GM21737 (cell line): Measurements from ENCODE around the gene DHX34.
"Not testable (repeated sequence)": the region's sequence is repeated elsewhere in the genome, so short reads cannot be mapped to it uniquely, and the experiment has no call there.

Experiments used
- ATAC-seq: cut with Tn5 transposase; IDR thresholded peaks from one replicate; pipeline ENCODE4 v1.9.1; 2021; ENCODE audit warnings: mild to moderate bottlenecking, moderate library complexity; ENCODE audit not compliant: unreplicated experiment

The DHX34 gene

DNA sequence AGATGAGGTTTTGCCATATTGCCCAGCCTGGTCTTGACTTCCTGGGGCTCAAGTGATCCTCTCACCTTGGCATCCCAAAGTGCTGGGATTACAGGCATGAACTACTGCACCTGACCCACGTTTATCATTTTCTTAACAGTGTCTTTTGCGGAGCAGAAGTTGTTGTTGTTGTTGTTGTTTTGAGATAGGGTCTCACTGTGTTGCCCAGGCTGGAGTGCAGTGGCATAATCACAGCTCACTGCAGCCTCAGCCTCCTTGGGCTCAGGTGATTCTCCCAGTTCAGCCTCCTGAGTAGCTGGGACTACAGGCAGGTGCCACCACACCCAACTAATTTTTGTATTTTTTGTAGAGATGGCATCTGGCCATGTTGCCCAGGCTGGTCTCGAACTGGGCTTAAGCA, 38.5 kb downstream of the DHX34 start:
- ATAC-seq: not testable (repeated sequence)

DNA sequence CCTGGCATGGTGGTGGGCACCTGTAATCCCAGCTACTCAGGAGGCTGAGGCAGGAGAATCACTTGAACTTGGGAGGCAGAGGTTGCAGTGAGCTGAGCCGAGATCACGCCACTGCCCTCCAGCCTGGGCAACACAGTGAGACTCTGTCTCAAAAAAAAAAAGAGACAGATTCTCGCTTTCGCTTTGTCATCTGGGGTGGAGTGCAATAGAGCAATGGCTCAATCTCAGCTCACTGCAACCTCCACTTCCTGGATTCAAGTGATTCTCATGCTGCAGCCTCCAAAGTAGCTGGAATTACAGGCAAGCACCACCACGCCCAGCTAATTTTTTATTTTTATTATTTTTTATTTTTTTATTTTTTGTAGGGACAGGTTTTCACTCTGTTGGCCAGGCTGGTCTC, 39.6 kb downstream of the DHX34 start:
- not testable (repeated sequence) for ATAC-seq

DNA sequence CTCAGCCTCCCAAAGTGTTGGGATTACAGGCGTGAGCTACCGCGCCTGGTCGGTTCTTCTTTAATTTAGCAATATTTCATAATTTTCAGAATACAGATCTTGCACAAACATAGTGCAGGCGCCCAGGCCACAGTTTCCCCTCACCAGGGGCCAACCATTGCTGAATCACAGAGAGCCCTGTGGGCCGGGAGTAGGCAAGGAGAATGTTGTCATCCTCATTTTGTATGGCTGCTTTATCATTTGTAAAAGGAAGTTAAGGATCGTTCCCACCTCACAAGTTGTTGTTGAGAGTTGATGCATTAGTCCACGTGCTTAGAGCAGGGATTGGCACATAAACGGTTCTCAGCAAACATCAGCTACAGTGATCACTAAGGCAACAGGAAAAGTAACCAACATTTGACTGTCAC, 40.0 kb downstream of the DHX34 start:
- no peak for ATAC-seq

DNA sequence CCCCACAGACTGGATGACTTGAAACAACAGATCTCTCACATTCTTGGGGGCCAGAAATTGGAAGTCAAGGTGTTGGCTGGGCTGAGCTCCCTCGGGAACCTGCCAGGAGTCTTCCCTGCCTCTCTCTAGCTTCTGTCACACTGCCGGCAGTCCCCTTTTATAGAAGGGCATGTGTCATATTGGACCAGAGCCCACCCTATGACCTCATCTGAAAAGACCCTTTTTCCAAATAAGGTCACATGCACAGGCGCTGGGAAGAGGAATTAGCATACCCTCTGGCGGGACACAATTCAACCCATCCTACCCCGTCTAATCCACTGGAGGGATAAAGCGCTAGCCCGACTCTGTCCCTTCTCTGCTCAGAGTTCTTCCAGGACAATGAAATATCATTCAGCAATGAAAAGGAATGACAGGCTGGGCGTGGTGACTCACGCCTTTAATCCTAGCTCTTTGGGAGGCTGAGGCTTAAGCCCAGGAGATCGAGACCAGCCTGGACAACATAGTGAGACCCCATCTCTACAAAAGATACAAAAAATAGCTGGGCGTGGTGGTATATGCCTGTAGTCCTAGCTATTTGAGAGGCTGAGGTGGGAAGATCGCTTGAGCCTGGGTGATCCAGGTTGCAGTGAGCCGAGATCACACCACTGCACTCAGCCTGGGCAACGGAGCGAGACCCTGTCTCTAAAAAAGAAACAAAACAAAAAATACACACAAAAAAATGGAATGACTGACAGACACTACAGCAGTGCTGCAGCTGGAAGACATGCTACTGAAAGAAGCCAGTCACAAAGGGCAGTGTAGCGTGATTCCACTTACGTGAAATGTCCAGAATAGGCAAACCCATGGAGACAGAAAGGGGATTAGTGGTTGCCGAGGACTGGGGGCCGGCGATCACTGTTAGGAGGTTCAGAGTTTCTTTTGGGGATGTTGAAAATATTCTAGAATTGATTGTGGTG, 41.7 kb downstream of the DHX34 start:
- no peak for ATAC-seq

DNA sequence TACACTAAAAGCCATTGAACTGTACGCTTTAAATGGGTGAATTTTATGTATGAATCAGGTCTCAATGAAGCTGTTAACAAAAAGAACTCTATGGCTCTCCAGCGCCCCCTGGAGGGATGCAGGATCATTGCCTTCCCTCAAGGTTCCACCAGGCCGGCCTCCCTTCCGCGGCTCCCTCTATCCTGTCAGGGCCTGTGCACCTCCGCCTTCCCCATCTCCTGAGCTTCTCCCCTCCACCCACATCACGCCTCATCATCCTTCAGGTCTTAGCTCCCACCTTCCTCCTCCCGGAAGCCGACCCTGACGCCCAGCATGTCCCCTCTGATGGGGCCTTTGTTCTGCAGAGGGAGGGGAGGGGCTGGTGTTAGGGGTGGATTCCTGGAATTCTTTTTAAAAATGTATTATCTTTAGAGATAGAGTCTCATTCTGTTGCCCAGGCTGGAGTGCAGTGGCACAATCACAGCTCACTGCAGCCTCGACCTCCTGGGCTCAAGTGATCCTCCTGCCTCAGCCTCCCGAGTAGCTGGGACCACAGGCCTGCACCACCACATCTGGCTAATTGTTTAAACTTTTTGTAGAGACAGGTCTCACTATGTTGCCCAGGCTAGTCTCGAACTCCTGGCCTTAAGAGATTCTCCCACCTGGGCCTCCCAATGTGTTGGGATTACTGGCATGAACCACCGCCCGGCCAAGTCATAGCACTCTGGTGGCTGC, 42.6 kb downstream of the DHX34 start:
- no peak for ATAC-seq

DNA sequence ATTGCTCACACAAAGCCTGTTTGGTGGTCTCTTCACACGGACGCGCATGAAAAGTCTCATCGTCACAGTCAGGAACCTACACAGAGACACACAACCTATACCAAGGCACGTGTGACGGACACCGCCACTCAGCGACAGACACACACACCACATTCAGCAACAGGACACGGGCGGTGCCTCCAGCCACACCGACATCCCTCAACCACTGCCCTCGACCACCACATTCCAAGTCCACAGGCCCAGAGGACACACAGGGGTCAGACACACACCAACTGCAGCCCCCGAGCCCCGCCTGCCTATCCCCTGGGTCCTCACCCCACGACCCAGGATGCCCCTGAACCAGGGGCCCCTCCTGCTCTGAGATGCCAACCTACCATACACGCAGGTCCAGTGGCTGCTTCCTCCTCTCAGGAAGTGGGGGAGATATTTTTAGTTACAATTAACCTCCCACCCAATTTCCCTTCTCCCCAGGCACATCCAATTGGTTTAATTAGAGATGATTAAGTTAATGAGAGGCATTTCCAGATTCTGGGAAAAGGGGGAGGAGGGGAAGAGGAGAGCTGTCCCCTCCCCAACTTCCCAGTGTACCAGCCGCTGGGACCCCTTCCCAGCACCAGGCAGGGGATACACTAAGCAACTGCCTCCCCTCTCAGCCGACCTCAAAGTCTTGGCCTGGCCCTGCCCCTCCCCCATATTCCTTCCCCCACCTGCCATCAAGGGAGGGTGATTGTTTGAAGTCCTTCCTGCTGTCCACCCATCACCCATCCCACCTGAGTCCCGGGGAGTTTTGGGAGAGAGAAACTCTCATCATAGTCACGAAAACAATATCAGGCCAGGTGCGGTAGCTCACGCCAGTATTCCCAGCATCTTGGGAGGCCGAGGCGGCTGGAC, 49.8 kb downstream of the DHX34 start:
- no peak for ATAC-seq

DNA sequence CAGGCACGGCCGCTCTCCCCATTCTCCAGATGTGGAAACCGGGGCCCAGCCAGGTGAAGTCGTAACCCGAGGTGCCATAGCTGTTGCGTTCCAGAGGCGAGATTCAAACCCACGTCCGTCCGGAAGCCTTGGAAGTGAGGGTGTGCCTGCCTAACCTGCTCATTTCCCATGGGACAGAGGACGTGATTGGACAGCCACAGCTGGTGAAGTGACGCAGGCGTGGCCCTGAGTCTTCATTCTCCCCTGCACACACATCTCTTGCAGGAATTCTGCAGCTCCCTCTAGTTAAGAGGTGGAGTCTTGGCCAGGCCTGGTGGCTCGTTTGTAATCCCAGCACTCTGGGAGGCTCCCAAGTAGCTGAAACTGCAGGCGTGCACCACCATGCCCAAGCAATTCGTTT, 53.4 kb downstream of the DHX34 start:
- no peak for ATAC-seq

DNA sequence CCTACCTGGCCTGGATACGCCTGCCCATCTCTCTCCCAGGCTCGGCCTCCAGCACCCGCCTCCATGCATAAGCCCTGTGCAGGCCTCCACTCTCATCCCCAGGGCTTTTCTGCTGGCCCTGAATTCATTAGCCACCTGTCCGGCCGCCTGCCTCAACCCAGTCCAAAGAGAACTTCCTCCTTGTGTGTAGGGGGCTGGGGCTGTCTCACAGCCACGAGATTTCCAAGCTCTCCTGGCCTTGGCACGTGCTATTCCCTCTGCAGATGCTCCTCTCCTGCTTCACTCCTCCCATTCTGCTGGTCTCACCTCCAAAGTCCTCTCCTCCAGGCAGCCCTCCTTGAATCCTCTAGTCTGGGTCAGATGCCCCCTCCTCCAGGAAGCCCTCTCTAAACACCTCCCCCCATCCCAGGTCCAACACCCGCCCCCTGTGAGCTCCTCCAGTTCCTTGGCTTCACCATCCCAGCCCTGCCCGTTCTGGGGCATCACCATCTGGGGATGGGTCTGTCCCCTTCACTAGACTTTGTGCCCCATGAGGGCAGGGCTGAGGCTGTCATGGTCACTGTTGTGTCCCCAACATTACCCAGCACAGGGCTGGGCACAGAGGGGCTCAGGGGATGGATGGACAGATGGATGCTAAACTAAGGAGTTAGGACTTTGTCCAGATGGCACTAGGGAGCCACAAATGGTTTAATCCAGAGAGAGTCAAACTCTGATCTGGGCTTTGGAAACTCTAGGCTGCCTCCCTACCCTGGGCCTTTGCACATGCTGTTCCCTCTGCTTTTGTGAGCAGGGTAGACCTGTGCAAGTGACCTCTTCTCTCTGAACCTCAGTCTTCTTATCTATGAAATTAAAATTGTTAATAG, 55.5 kb downstream of the DHX34 start:
- ATAC-seq: no peak

DNA sequence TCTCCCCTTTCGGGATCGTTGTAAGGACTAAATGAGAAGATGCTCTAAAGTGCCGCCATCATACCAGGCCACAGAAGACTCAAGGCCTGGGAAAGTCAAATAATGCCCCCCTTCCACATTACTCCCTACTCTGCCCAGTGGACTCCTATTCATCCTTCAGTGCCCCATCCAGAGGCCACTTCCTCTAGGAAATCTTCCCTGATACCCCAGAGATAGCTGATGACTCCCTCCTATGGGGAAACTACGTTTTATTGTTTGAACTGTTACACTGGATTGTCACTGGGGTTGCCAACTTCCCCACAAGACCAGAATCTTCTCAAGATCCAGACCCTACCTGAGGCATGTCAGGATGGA, 56.1 kb downstream of the DHX34 start:
- ATAC-seq: no peak

DNA sequence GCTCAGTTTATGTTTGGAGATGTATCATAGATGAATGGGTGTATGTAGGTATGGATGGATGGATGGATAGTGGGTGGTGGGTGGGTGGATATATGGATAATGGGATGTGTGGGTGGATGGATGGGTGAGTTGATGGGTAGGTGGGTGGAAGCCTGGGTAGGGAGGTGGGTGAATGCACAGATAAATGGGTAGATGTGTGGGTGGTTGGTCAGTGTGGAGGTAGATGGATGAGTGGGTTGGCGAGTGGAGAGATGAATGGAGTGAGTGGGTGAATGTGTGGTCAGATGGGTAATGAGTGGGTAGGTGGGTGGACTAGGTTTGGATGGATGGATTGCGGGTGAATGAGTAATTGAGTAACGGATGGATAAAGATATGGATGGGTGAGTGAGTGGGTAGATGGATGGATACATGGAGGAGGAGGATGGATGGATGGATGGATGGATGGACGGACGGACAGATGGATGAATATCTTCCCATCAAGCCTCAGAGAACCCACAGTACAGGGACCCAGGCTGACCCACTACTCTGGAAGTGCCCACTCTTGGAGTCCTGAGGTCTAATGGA, 56.8 kb downstream of the DHX34 start:
- no peak for ATAC-seq

DNA sequence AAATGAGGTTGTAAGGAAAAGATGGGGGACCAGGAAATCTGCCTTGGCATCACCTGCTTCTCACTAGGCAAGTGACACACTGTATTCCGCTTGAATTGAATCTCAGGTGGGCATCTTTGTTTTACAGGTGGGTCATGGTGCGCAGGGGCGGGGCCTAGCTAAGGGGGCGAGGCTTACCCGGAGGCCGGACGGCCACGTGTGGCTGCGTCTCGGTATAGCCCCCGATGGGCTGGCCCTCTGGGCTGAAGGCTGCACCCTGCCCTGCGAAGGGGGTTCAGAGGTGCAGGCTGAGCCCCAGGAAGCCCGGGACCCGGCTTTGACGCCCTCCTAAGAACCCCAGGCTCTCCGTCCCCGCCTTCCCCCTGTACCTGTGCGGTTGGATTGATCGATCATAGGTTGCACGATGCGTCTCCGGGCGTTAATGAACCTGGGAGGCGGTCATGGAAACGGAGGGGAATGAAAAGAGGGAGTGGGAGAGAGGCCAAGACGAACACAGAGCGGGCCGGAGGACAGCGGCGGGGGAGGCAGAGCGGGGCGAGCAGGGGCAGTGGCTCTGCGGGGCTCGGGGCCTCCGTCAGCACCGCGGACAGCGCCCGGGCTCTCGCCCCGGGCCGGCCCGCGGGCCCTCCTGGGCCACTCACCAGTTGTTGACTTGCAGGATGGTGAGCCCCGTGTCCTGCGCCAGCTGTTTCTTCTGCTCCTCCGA, 57.7 kb downstream of the DHX34 start:
- no peak for ATAC-seq

DNA sequence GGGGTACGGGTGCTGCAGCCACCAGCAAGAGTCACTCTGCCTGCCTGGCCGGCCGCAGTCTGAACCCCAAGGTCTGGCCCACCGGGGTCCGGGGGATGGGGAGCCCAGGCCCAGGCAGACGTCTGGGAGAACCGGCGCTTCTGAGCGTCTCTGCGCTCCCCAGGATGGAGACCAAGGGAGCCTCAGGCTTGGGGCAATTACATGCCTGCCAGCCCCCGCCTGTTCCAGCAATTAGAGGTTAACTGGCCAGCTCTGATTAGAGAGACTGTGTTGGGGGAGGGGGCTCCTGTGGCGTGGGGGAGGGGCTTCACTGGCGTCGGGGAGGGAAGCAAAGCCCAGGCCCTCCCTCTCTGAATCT, 58.3 kb downstream of the DHX34 start:
- ATAC-seq: no peak

DNA sequence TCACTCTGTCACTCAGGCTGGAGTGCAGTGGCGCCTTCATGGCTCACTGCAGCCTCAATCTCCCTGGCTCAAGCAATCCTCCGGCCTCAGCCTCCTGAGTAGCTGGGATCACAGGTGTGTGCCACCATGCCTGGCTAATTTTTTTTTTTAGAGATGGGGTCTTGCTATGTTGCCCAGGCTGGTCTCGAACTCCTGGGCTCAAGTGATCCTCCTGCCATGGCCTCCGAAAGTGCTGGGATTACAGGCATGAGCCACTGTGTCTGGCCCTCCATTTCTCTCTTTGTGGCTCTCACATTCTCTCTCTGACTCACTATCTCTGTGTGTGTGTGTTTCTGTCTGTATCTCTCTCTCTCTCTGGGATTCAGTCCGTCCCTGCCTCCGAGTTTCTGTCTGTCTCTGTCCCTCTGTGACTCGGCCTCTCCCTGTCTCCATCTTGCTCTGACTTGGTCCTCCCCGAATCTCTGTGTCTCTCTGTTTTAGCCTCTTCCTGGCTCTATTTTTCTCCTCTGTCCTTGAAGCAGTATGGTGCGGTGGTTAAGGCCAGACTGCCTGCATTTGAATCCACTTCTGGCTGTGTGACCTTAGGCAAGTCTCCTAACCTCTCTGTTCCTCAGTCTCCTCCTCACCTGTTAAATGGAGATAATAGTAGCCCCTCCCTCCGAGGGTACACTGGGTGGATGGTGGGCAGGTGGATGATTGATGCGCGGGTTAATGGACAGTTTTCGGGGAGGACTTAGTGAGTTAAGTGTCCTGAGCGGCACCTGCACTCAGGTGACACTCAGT, 59.2 kb downstream of the DHX34 start:
- ATAC-seq: no peak

DNA sequence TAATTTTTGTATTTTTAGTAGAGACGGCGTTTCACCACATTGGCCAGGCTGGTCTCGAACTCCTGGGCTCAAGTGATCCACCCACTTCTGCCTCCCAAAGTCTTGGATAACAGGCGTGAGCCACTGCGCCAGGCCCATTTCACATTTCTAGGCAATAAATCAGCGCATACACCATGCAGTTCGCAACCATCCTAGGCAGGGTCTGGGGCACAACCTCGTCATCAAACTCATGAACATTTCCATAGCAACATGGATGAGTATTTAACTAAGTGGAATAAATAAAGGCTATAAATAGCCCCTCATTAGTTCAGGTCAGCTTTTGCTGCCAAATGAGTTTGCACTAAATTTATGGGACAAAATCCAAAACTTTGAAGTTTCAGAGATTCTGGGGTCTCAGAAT, 62.0 kb downstream of the DHX34 start:
- no peak for ATAC-seq

DNA sequence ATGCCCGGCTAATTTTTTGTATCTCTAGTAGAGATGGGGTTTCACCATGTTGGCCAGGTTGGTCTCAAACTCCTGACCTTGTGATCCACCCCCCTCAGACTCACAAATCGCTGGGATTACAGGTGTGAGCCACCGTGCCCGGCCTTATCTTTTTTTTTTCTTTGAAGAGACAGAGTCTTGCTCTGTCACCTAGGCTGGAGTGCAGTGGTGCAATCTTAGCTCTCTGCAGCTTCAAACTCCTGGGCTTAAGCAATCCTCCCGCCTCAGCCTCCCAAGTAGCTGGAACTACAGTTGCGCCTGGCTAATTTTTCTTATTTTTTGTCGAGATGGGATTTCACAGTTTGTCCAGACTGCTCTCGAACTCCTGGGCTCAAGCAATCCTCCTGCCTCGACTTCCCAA, 62.6 kb downstream of the DHX34 start:
- ATAC-seq: not testable (repeated sequence)

DNA sequence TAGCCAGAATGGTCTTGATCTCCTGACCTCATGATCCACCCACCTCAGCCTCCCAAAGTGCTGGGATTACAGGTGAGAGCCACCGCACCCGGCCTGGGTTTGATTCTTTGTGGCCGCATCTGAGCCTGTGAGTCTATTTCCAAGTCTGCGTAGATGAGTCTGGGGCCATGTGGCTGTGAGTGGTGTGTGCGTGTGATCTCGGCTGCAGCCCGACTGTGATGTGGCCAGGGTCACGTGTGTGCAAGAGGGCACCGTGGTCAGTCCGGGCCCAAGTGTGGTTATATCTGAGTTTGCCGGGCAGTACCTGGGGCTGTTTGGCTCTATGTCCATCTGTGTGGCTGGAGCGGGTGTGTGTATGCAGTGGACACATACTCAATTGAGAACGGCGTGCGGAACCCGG, 64.8 kb downstream of the DHX34 start:
- ATAC-seq: no peak

DNA sequence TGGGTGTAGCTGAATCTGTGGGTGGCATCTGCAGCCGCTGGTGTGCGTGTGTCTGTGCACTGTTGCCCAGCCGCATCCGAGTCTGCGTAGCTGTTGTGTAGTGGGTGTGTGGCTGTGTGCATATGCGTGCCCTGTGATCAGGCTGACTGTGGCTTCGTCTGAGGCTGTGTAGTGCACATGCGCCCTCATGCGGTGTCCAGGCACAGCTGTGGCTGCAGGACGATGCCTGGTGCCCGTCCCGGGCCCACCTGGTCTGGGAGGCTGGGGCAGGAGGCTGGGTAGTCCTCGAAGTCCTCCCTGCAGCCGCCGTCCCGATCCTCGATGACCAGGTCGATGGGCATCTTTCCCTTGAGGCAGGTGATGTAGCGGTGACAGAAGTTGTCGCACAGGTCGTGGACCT, 65.4 kb downstream of the DHX34 start:
- ATAC-seq: no peak

DNA sequence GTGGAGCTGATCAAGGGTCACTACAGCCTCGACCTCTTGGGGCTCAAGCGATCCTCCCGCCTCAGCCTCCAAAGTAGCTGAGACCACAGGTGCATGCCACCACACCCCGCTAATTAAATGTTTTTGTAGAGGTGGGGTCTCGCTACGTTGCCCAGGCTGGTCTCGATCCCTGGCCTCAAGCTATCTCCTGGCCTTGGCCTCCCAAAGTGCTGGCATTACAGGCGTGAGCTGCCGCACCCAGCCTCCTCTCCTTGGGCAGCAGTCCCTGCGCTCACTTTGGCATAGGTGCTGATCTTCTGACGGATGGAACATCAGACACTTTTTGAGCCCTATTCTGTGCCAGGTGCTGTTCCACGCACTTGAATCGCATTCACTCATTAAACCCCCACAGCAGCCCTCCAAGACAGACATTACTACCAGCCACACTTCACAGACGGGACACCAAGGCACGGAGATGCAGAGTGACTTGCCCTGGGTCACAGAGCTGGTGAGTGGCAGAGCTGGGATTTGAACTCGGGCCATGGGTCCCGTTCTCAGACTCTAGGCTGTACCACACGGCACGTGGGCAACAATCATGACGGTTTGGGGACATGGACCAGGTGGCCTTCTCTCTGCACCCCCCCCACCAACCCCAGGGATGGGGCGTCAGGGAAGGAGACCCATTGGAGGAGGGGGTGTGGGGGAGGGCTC, 67.0 kb downstream of the DHX34 start:
- ATAC-seq: no peak
